HepG2 (cell line): ENCODE measurements around the gene ADAMTSL4. TPM values are rescaled to one million over a fixed set of nuclear protein-coding genes. Genes with fewer than 3 reads are reported as not detected.

Source experiments
- CEBPG ChIP-seq: IDR thresholded peaks from 2 replicates; pipeline ENCODE4 v1.6.1; 2016
- DNMT1 ChIP-seq: sonication (generic); formaldehyde crosslinking; IDR thresholded peaks from 2 replicates; pipeline ENCODE4 v1.5.1; 2020; ENCODE audit warnings: mild to moderate bottlenecking, missing genetic modification reagents
- FOXA3 ChIP-seq: IDR thresholded peaks from 2 replicates; pipeline ENCODE4 v1.6.1; 2016; ENCODE audit warnings: missing genetic modification reagents, missing compliant biosample characterization
- GPN1 ChIP-seq: sonication (generic); formaldehyde crosslinking; IDR thresholded peaks from 2 replicates; pipeline ENCODE4 v1.5.1; 2020; ENCODE audit warnings: missing genetic modification reagents, borderline replicate concordance
- NFATC3 ChIP-seq: sonication (generic); formaldehyde crosslinking; IDR thresholded peaks from 2 replicates; pipeline ENCODE4 v1.5.1; 2020; ENCODE audit warnings: mild to moderate bottlenecking, missing genetic modification reagents
- RBM39 ChIP-seq: fragments of 200-400 bp; formaldehyde crosslinking; IDR thresholded peaks from one replicate; pipeline ENCODE4 v1.6.1; 2018; ENCODE audit warnings: antibody characterized with exemption, mild to moderate bottlenecking, low read depth, low read length; ENCODE audit not compliant: poor library complexity, severe bottlenecking
- STAG1 ChIP-seq: sonication (generic); formaldehyde crosslinking; IDR thresholded peaks from 2 replicates; pipeline ENCODE4 v1.4.0; 2020; ENCODE audit warnings: missing genetic modification reagents
- ZBTB42 ChIP-seq: sonication (generic); formaldehyde crosslinking; IDR thresholded peaks from 2 replicates; pipeline ENCODE4 v1.5.0; 2020; ENCODE audit warnings: mild to moderate bottlenecking, missing genetic modification reagents
- ZFP36L1 ChIP-seq: sonication (generic); formaldehyde crosslinking; IDR thresholded peaks from 2 replicates; pipeline ENCODE4 v1.8.0; 2022; ENCODE audit warnings: mild to moderate bottlenecking, missing genetic modification reagents, moderate library complexity
- ZNF224 ChIP-seq: sonication (generic); formaldehyde crosslinking; IDR thresholded peaks from 2 replicates; pipeline ENCODE4 v1.5.0; 2020; ENCODE audit warnings: mild to moderate bottlenecking, missing genetic modification reagents
- ZNF260 ChIP-seq: sonication (generic); formaldehyde crosslinking; IDR thresholded peaks from 2 replicates; pipeline ENCODE4 v1.4.0; 2020; ENCODE audit warnings: missing genetic modification reagents, low read depth, mild to moderate bottlenecking, borderline replicate concordance
- ZNF512B ChIP-seq: sonication (generic); formaldehyde crosslinking; IDR thresholded peaks from 2 replicates; pipeline ENCODE4 v1.5.1; 2020; ENCODE audit warnings: missing genetic modification reagents, mild to moderate bottlenecking, borderline replicate concordance
- ZNF605 ChIP-seq: sonication (generic); formaldehyde crosslinking; IDR thresholded peaks from 2 replicates; pipeline ENCODE4 v1.8.0; 2022; ENCODE audit warnings: mild to moderate bottlenecking, missing genetic modification reagents
- polyA plus RNA-seq, 8 experiments: library from polyadenylated mRNA; depleted of rRNA in 3 of 8; stranded (reverse) in 7 of 8; unstranded in 1 of 8; fragments of >200 nt; fragmentation: Illumina TruSeq in 4 of 8; extraction: Trizol in 4 of 8; gene quantifications; 2 replicates each; pipeline versions ENCODE4 v1.2.1 to v1.2.3, GENCODE V29; 2011 to 2016; ENCODE audit warnings: low read depth in 4 of 8, missing spikeins in 1 of 8, mixed read lengths in 1 of 8; ENCODE audit not compliant: insufficient read depth in 1 of 8
- total RNA-seq, 5 experiments: library from RNA; depleted of rRNA; stranded (reverse); fragments of >200 nt; fragmentation: Illumina TruSeq; extraction: Trizol; gene quantifications; 2 replicates each; pipeline ENCODE4 v1.2.3, GENCODE V29; 2016; ENCODE audit warnings: low read depth in 1 of 5
- TF ChIP-seq, protein P1 (sequence below): sonication (generic); formaldehyde crosslinking; IDR thresholded peaks from 2 replicates; pipeline ENCODE4 v1.4.0; 2020; ENCODE audit warnings: missing genetic modification reagents, borderline replicate concordance
- TF ChIP-seq, protein P2 (sequence below): sonication (generic); formaldehyde crosslinking; IDR thresholded peaks from 2 replicates; pipeline ENCODE4 v1.8.0; 2022; ENCODE audit warnings: missing genetic modification reagents, mild to moderate bottlenecking, borderline replicate concordance
- TF ChIP-seq, protein P3 (sequence below): IDR thresholded peaks from 2 replicates; pipeline ENCODE4 v1.6.1; 2012; ENCODE audit warnings: low read length, improper control_type of control experiment
- TF ChIP-seq, protein P4 (sequence below): sonication (generic); formaldehyde crosslinking; IDR thresholded peaks from 2 replicates; pipeline ENCODE4 v1.5.0; 2020; ENCODE audit warnings: missing genetic modification reagents

The ADAMTSL4 gene
- total and polyA plus RNA-seq, 2 of the 13 experiments (the other 11 are each of a cell fraction or from before 2014, with no cell fraction given) = 3.9 to 16.4 TPM

GRCh38 chr1:150552128-150552910, 3.1 kb downstream of the ADAMTSL4 start (continued):
- TF ChIP-seq ZNF224 (CRISPR knock-in tag) = no peak
- no peak for TF ChIP-seq ZBTB42
- TF ChIP-seq, protein P1, sequence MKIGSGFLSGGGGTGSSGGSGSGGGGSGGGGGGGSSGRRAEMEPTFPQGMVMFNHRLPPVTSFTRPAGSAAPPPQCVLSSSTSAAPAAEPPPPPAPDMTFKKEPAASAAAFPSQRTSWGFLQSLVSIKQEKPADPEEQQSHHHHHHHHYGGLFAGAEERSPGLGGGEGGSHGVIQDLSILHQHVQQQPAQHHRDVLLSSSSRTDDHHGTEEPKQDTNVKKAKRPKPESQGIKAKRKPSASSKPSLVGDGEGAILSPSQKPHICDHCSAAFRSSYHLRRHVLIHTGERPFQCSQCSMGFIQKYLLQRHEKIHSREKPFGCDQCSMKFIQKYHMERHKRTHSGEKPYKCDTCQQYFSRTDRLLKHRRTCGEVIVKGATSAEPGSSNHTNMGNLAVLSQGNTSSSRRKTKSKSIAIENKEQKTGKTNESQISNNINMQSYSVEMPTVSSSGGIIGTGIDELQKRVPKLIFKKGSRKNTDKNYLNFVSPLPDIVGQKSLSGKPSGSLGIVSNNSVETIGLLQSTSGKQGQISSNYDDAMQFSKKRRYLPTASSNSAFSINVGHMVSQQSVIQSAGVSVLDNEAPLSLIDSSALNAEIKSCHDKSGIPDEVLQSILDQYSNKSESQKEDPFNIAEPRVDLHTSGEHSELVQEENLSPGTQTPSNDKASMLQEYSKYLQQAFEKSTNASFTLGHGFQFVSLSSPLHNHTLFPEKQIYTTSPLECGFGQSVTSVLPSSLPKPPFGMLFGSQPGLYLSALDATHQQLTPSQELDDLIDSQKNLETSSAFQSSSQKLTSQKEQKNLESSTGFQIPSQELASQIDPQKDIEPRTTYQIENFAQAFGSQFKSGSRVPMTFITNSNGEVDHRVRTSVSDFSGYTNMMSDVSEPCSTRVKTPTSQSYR = 0 out of 2 replicates have a peak, but pooled peaks have one; percentile 18
- TF ChIP-seq ZNF260 (CRISPR knock-in tag) = no peak
- TF ChIP-seq RBM39 = no peak
- TF ChIP-seq CEBPG = peak; percentile 95
- no peak for TF ChIP-seq GPN1 (CRISPR knock-in tag)
- TF ChIP-seq STAG1 (CRISPR knock-in tag) = 0 out of 2 replicates have a peak, but pooled peaks have one; percentile 5
- TF ChIP-seq ZNF512B (CRISPR knock-in tag) = no peak
- TF ChIP-seq, protein P2, sequence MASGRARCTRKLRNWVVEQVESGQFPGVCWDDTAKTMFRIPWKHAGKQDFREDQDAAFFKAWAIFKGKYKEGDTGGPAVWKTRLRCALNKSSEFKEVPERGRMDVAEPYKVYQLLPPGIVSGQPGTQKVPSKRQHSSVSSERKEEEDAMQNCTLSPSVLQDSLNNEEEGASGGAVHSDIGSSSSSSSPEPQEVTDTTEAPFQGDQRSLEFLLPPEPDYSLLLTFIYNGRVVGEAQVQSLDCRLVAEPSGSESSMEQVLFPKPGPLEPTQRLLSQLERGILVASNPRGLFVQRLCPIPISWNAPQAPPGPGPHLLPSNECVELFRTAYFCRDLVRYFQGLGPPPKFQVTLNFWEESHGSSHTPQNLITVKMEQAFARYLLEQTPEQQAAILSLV (CRISPR knock-in tag) = 0 out of 2 replicates have a peak, but pooled peaks have one; percentile 59
- TF ChIP-seq NFATC3 = no peak
- TF ChIP-seq FOXA3 (CRISPR knock-in tag) = peak; percentile 36; the same call in 1 of the 2 replicates
- 0 out of 2 replicates have a peak, but pooled peaks have one; percentile 20 for TF ChIP-seq DNMT1 (CRISPR knock-in tag)
- TF ChIP-seq ZFP36L1 = peak; percentile 38; the same call in 1 of the 2 replicates
- TF ChIP-seq, protein P3, sequence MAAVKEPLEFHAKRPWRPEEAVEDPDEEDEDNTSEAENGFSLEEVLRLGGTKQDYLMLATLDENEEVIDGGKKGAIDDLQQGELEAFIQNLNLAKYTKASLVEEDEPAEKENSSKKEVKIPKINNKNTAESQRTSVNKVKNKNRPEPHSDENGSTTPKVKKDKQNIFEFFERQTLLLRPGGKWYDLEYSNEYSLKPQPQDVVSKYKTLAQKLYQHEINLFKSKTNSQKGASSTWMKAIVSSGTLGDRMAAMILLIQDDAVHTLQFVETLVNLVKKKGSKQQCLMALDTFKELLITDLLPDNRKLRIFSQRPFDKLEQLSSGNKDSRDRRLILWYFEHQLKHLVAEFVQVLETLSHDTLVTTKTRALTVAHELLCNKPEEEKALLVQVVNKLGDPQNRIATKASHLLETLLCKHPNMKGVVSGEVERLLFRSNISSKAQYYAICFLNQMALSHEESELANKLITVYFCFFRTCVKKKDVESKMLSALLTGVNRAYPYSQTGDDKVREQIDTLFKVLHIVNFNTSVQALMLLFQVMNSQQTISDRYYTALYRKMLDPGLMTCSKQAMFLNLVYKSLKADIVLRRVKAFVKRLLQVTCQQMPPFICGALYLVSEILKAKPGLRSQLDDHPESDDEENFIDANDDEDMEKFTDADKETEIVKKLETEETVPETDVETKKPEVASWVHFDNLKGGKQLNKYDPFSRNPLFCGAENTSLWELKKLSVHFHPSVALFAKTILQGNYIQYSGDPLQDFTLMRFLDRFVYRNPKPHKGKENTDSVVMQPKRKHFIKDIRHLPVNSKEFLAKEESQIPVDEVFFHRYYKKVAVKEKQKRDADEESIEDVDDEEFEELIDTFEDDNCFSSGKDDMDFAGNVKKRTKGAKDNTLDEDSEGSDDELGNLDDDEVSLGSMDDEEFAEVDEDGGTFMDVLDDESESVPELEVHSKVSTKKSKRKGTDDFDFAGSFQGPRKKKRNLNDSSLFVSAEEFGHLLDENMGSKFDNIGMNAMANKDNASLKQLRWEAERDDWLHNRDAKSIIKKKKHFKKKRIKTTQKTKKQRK = no peak
- 0 out of 2 replicates have a peak, but pooled peaks have one; percentile 52 for TF ChIP-seq ZNF605 (CRISPR knock-in tag)
- TF ChIP-seq, protein P4, sequence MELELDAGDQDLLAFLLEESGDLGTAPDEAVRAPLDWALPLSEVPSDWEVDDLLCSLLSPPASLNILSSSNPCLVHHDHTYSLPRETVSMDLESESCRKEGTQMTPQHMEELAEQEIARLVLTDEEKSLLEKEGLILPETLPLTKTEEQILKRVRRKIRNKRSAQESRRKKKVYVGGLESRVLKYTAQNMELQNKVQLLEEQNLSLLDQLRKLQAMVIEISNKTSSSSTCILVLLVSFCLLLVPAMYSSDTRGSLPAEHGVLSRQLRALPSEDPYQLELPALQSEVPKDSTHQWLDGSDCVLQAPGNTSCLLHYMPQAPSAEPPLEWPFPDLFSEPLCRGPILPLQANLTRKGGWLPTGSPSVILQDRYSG (CRISPR knock-in tag) = no peak
